Neural cell (in vitro differentiated cells): ENCODE measurements around the gene CD248.

Experiments used
- EP300 ChIP-seq: fragments of 450-650 bp; conservative IDR thresholded peaks from 2 replicates; pipeline ENCODE4 v1.6.1; 2014; ENCODE audit warnings: antibody characterized with exemption, mild to moderate bottlenecking, moderate library complexity; ENCODE audit not compliant: poor library complexity, severe bottlenecking
- EZH2 ChIP-seq: fragments of 200-600, 300-800 bp; shearing (Covaris generic), sonication (generic); IDR thresholded peaks from 2 replicates; pipeline ENCODE4 v1.6.1; 2014; ENCODE audit warnings: antibody characterized with exemption, low read length, borderline replicate concordance, mild to moderate bottlenecking; ENCODE audit not compliant: insufficient read depth, poor library complexity, severe bottlenecking
- REST ChIP-seq: IDR thresholded peaks from 2 replicates; pipeline ENCODE4 v1.6.1; 2012; ENCODE audit warnings: borderline replicate concordance
- SMC3 ChIP-seq: fragments of 450-650 bp; conservative IDR thresholded peaks from 2 replicates; pipeline ENCODE4 v1.6.1; 2014; ENCODE audit warnings: antibody characterized with exemption, mild to moderate bottlenecking, moderate library complexity; ENCODE audit not compliant: poor library complexity
- TAF1 ChIP-seq: IDR thresholded peaks from 2 replicates; pipeline ENCODE4 v1.6.1; 2012; ENCODE audit warnings: low read depth
- TF ChIP-seq, protein P1 (sequence below): fragments of 450-650 bp; IDR thresholded peaks from 2 replicates; pipeline ENCODE4 v1.5.1; 2014; ENCODE audit warnings: antibody characterized with exemption, mild to moderate bottlenecking, moderate library complexity; ENCODE audit not compliant: poor library complexity, severe bottlenecking

- no peak for TF ChIP-seq EP300
- TF ChIP-seq, protein P1, sequence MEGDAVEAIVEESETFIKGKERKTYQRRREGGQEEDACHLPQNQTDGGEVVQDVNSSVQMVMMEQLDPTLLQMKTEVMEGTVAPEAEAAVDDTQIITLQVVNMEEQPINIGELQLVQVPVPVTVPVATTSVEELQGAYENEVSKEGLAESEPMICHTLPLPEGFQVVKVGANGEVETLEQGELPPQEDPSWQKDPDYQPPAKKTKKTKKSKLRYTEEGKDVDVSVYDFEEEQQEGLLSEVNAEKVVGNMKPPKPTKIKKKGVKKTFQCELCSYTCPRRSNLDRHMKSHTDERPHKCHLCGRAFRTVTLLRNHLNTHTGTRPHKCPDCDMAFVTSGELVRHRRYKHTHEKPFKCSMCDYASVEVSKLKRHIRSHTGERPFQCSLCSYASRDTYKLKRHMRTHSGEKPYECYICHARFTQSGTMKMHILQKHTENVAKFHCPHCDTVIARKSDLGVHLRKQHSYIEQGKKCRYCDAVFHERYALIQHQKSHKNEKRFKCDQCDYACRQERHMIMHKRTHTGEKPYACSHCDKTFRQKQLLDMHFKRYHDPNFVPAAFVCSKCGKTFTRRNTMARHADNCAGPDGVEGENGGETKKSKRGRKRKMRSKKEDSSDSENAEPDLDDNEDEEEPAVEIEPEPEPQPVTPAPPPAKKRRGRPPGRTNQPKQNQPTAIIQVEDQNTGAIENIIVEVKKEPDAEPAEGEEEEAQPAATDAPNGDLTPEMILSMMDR, result no peak
- no peak for TF ChIP-seq SMC3
- no peak for TF ChIP-seq EZH2
- no peak for TF ChIP-seq TAF1
- TF ChIP-seq REST, result no peak
Observed at GRCh38 chr11:66314561-66315497, 2.0 kb downstream of the CD248 start.
